Left kidney (tissue), 2 donors: ENCODE data around the gene RFX1. TPM values are rescaled to one million over a fixed set of nuclear protein-coding genes. Genes with fewer than 3 reads are reported as not detected.
"Not testable (repeated sequence)": the region's sequence is repeated elsewhere in the genome, so short reads cannot be mapped to it uniquely, and the experiment has no call there.

Experiments
- DNase-seq: peaks from one replicate; pipeline ENCODE4 v3.0.0-alpha.2; 2013
- polyA plus RNA-seq: library from polyadenylated mRNA; unstranded; fragments of 120-200 nt; gene quantifications from one replicate; pipeline ENCODE4 v1.2.1, GENCODE V29; 2013; ENCODE audit not compliant: insufficient read length

RFX1 gene
- polyA plus RNA-seq, 1 donor = 10.5 TPM

DNA sequence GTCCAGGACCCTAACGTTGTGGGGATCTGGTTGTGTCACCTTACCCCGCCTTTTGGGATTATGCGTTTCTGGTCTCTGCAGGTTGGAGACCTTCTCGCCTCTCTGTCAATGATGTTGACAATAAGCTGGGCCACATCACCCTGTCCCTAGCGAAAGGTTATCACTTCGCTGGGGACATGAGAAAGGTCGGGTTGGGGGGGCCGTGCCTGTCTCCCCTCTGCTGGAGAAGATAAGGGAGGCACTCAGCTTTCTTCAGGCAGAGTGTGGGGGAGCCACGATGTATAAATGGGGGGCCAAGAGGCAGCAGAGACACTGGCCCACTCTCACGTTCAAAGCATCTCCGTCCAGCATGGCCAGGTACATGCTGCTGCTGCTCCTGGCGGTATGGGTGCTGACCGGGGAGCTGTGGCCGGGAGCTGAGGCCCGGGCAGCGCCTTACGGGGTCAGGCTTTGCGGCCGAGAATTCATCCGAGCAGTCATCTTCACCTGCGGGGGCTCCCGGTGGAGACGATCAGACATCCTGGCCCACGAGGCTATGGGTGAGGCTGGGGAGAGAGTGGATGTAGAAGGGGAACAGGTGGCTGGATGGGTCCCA lies 21.8 kb upstream of the RFX1 start, which contains the start of gene RLN3:
Gene RLN3 (plus strand): TSS at position 293 of the 595 bp plus-strand sequence. CDS start 57 bp downstream, at position 350.
- DNase-seq = no peak

DNA sequence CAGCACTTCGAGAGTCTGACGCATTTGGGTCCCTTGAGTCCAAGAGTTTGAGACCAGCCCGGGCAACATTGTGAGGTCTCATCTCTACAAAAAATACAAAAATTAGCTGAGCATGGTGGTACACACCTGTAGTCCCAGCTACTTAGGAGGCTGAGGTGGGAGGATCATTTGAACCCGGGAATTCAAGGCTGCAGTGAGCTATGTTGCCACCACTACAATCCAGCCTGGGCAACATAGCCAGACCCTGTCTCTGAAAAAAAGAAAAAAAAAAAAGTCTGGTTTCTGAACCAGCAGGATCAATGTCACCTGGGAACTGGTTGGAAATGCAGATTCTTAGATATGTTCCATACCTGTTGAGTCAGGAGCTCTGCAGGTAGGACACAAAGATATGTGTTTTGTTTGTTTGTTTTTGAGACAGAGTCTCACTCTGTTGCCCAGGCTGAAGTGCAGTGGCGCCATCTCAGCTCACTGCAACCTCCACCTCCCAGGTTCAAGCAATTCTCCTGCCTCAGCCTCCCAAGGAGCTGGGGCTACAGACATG lies 20.6 kb upstream of the RFX1 start:
- not testable (repeated sequence) for DNase-seq

DNA sequence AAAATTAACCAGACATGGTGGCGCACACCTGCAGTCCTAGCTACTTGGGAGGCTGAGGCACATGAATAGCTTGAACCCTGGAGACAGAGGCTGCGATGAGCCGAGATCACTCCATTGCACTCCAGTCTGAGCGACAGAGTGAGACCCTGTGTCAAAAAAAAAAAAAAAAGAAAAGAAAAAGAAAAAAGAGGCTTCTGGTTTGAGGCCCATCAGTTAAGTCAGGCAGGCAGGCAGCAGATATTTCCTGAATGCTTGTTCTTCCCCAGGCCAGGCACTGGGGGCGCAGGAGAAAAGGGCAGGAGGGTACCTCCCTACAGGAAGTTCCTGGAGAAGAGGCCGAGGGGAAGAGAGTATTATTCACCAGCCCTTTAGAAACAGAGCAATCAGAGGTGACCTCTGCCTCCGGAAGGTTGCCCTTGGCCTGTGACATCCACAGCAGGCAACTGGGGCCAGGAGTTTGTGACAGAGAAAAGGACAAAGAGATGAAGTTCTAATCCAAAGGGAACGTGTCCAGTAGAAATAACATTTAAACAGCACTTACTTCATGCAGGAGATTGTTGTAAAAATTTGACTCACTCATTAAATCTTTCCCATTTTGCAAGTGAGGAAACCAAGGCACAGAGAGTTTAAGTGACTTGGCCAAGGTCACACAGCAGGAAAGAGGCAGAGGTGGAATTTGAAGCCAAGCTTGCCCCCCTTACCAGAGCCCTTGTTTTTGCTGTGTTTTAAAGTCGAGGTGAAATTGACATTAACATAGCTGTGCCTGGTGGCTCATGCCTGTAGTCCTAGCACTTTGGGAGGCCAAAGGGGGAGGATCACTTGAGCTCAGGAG lies 17.5 kb upstream of the RFX1 start:
- DNase-seq = no peak

DNA sequence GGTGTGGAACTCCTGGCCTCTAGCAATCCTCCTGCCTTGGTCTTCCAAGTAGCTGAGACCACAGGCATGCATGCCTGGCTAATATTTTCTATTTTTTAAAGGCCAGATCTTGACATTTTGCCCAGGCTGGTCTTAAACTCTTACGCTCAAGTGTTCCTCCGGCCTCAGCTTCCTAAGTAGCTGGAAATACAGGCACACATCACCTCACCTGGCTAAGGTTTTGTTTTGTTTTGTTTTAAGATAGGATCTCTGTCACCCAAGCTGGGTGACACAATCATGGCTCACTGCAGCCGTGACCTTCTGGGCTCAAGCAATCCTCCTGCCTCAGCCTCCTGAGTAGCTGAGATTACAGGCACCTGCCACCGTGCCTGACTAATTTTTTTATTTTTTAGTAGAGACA lies 16.3 kb upstream of the RFX1 start:
- no peak for DNase-seq

DNA sequence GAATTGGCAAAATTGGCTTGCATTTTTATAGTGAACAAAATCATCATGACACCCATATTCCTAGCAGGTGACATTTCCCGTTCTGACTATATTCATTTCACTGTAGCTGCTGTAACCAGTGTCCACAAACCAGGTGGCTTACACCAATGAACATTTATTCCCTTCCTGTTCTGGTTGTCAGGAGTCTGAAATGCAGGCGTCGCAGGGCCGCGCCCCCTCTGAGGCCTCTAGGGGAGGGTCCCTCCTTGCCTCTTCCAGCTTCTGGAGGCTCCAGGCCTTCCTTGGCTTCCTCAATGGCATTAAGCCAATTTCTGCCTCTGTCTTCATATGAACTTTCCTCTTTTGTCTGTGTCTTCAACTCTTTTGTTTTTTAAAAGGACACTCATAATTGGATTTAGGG lies 15.4 kb upstream of the RFX1 start:
- no peak for DNase-seq

DNA sequence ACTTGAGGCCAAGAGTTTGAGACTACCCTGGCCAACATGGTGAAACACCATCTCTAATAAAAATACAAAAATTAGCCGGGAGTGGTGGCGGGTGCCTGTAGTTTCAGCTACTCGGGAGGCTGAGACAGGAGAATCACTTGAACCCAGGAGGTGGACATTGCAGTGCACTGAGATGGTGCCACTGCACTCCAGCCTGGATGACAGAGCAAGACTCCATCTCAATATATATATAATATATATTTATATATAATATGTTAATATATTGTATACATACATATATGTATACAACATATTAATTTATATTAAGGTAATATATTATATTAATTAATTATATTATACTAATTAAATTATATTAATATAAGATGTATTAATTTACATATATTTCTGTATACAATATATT lies 13.6 kb upstream of the RFX1 start:
- DNase-seq = not testable (repeated sequence)

DNA sequence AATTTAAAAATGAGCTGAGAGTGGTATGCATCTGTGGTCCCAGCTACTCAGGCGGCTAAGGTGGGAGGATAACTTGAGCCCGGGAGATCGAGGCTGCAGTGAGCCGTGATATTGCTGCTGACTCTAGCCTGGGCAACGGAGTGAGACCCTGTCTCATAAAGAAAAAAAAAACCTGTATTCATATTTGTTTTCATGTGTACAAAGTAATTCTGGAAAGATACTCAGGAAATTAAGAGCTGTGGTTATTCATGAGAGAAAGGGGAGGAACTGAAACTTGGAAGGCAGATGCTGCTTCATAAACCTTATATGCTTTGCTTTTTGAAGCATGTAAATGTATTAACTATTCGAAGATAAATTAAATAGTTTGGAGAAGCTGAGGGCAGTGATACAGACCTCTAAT lies 13.0 kb upstream of the RFX1 start:
- DNase-seq = no peak

DNA sequence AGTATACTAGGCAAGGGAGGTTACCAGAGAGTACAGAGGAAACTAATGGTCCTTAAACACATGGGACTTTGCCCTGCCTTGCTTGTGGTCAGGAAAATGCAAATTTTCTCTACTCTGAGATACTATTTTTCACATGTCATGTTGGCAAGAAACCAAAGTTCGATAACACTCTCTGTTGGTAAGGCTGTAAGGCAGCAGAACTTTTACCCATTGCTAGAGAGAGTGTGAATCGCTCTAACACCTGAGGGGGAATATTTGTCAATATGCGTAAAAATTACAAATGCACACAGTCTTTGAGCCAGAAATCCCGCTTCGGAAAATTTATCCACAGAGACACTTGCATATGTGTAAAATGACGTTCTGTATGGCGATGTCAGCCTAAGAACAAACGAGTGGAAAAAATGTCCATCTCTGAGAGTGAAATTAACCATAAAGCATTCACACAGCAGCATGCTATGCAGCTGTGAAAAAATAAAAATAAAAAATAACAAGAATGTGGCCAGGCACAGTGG lies 9.5 kb upstream of the RFX1 start:
- no peak for DNase-seq

DNA sequence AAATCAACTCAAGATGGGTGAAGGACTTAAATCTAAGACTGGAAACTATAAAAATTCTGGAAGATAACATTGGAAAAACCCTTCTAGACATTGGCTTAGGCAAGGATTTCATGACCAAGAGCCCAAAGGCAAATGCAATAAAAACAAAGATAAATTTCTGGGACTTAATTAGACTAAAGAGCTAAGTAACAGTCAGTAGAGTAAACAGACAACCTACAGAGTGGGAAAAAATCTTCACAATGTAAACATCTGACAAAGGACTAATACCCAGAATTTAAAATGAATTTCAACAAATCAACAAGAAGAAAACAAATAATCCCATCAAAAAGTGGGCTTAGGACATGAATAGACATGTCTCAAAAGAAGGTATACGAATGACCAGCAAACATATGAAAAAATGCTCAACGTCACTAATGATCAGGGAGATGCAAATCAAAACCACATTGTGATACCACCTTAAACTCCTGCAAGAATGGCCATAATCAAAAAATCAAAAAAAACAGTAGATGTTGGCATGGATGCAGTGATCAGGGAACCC lies 6.3 kb upstream of the RFX1 start:
- no peak for DNase-seq

DNA sequence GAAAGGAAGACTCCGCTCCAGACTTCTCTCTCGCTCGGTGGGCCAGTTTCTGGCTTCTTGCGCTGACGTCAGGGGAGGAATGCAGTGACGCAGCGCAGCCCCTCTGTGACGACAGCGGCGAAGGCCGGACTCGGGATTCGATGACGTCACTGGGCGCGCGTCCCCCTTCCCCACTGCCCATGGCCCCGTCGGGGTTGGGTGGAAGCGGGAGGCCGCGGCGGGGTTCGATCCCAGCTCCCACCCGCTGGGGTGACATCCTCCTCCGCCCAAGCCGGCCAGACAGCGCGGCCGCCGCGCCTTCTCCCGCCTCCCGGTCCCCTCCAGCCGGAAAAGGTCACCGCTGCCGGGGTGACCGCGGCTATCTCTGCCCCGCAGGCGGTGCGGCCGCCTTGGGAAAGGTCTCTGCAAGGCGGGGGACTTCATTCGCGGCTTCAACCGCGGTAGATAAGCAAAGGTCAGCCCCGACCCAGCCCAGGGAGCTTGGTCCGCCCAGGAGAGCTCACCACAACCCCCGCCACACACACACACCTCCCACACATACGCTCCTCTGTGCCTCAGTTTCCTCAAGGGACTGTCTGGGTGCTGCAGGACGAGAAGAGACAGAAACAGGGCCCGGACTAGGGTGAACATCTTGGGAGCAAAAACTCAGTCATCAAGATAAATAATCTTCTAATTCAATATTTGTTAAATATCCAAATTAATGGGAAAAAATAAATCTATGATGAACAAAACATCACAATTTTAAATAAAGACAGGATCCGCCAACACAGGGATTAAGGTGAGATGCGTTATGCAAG lies 844 bp upstream of the RFX1 start:
- DNase-seq = no peak

DNA sequence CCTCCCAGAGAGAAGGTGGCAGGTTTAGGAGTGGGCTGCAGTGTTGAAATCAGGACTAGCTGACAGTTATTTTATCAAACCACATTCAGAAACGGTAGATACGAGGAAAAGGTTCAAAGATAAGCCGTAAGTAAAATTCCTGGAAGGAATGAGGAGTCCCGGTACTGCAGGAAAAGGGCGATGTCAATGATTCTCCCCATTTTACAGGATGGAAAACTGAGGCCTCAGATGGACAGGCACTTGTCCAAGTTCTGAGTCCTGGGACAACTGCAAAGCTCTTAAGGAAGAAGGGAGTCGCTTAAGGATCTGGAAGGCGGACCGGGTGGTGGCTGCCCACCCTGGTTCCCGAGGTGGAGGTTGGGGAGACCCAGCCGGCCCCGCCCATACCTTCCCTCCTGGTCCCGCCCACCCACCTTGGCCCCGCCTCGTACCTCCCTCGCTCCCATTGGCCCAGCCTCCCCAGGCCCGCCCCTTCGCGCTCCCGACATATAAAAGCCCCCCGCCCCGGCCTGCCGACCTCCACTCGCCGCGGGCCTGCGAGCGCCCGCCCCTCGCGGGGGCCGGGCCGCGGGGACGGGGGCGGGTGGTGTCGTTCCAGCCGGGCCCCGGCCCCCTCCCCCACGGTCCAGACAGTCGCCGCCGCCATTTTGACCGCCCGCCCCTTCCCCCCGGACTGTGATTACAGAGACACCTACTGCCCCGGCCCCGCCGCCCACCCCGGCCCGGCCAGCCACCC lies 603 bp downstream of the RFX1 start:
- peak; percentile 87 for DNase-seq

DNA sequence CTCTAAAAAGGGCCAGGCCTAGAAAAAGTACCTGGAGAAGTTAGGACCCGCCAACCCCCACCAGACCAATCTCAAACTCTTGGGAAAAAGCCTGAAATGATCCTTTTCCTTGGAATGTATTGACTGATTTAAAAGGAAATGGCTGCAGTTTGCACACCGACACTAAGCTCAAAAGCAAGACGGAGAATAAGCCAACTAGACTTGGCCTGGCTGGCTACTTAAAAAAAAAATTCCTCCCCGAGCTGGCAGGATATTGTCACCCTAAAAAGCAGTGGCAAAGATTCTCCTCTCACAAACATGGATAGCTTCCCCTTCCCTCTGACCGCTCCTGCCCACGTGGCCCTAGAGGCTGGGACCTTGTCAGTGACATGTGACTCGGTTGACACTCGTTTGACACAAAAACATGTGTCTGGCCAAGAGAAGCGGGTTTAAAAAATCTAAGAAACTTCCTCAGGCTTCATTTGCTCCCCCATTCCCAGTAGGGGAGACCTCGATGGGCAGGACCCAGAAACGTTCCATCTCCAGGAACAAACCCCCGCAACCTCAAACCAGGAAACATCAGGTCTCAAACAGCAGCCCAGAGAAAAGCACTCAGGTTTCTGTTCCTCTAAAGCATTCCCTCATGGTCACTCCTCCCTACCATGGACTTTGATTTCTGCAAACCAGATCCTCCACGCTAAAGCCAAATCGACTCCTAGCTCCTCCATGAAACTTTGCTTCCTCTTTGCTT lies 1.3 kb downstream of the RFX1 start:
- no peak for DNase-seq

DNA sequence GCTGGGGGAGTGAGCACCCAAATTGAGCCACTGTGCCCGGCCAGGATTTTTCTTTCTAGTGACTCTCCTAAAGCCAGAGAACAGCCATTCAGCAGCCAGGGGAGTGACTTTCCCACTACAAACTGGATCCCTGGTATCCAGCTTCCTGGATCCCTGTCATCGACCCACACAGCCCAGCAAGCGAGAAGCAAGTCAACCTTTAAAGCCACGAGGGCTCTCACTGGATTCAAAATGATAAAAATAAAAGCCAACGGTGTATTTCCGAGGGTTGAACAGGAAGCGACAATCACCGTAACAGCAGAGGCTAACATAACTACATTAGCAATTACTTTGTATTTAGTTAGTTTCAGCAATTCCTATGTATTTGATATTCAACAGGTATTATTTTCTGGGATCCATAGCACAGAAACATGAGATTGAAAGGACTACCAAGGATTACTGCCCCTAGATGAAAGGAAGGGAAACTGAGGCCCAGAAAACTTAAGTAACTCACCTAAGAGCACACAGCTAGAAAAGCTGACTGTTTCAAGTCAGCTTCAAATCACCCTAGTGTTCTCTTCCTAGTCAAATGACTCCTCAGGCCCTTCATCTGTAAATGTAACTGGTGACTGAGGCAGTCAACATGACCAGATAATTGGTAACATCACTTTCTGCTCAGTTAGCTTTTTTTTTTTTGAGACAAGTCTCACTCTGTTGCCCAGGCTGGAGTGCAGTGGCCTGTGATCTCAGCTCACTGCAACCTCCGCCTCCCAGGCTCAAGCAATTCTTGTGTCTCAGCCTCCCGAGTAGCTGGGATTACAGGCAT lies 2.7 kb downstream of the RFX1 start:
- no peak for DNase-seq

DNA sequence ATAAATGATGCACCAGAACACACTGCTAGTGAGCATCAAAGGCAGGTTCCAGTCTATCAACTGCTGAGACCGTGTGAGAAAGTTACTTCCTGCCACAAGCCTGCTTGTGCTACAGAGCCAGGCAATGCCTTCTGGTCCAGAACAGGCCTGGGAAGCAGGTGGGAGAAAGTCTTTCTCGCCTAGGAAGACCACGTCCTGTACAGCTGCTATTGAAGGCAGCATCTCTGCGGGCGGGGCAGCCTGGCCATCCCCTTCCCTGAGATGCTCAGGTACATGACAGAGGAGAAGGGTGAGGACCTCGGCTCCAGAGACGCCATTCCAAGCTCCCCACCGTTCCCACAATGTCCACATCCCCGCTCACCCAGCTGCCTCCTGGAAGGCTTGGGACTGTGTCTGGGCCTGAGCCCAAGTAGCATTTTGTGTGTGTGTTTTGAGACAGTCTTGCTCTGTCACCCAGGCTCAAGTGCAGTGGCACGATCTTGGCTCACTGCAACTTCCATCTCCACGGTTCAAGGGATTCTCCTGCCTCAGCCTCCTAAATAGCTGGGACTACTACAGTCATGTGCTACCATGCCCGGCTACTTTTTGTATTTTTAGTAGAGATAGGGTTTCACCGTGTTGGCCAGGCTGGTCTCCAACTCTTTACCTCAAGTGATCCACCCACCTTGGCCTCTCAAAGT lies 3.4 kb downstream of the RFX1 start:
- no peak for DNase-seq

DNA sequence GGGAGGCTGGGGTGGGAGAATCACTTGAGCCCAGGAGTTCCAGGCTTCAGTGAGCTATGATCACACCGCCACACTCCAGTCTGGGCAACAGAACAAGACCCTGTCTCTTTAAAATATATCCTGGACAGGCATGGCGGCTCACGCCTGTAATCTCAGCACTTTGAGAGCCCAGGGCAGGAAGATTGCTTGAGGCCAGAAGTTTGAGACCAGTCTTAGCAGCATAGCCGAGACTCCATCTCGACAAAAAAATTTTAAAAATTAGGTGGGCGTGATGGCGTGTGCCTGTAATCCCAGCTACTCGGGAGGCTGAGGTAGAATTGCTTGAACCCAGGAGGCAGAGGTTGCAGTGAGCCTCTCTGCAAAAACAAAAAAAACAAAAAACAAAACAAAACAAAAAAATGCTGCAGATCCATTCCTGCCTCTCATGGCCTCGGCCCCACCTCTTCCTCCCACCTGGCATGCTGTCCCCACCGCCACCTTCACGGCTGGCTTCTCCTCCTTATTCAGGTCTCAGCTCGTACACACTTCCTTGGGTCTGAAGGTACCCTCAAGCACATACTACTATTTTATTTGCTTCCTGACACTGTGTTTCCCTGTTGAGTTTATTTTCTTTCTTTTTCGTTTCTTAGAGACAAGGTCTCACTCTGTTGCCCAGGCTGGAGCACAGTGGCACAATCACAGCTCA lies 5.3 kb downstream of the RFX1 start:
- no peak for DNase-seq

DNA sequence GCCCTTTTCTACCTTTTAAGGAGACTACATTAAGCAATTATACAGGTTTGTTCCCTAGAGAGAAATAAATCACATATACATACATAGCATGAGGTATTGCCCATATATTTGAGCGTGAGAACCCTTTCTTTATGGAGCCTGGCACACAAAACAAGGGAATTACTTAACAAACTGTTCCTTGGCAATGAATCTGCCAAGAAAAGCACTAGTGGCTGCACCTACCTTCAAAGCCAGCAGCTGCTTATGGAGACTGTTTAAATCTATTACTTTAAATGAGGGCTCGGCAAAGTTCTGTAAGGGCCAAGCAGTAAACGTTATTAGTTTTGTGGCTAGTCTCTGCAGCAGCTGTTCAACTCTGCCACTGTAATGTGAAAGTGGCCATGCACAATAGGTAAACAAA lies 7.0 kb downstream of the RFX1 start:
- DNase-seq = no peak

DNA sequence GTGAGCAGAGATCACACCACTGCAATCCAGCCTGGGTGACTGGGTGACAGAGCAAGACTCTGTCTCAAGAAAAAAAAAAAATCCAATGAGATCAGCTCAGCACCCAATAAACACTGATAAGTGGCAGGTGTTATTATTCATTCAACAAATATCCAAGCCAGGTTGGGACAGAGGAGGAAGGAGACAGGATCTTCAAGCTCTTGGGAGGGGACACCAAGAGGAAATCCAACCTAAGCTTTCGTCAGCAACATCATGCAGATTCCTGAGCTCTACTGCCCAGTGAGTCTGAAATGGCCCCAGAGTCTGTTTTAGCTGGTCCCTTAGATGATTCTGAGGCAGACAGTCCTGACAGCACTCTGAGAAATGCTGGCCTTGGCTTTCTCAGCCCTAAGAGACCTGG lies 7.7 kb downstream of the RFX1 start:
- no peak for DNase-seq

DNA sequence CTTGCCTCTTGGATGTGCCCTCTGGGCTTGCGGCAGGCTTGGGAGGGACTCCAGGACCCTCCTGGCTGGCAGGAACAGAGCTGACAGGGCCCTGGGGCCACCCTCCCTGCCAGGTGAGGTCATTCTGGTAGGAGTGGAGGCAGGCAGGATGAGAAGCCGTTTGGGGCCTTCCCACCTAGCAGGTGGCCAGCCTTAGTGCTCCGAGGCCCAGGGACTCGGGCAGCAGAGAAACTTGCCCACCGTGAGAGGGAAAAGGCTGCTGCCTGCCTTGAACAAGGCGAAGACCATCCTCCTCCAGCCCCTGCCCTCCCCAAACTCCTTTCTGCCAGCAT lies 8.5 kb downstream of the RFX1 start:
- DNase-seq = no peak
